SK-N-SH treated with all-trans-retinoic acid at 6 μM for 48 hours (cell line): Measurements from ENCODE around the gene SLC25A10.

Experiments used
- ATAC-seq: fragments of 200-7000 bp; cut with Tn5 transposase; 3 replicates; pipeline ENCODE4 v1.9.1; 2020; ENCODE audit warnings: mild to moderate bottlenecking, moderate library complexity
- ARNTL ChIP-seq: fragments of 450-650 bp; formaldehyde crosslinking; IDR thresholded peaks from 2 replicates; pipeline ENCODE4 v1.5.0; 2020; ENCODE audit warnings: low read depth, mild to moderate bottlenecking, moderate library complexity, borderline replicate concordance
- BACH2 ChIP-seq: fragments of 250-450 bp; sonication (Bioruptor Pico); IDR thresholded peaks from 2 replicates; pipeline ENCODE4 v1.9.0; 2021; ENCODE audit warnings: mild to moderate bottlenecking, borderline replicate concordance
- ESRRG ChIP-seq: fragments of 250-450 bp; sonication (Bioruptor Pico); IDR thresholded peaks from 2 replicates; pipeline ENCODE4 v1.6.1; 2021; ENCODE audit warnings: mild to moderate bottlenecking
- GLIS3 ChIP-seq: fragments of 250-450 bp; sonication (Bioruptor Pico); IDR thresholded peaks from 2 replicates; pipeline ENCODE4 v1.5.0; 2020; ENCODE audit warnings: mild to moderate bottlenecking, moderate library complexity
- ISL1 ChIP-seq: fragments of 250-450 bp; sonication (Bioruptor Pico); IDR thresholded peaks from 2 replicates; pipeline ENCODE4 v2.1.2; 2022; ENCODE audit warnings: mild to moderate bottlenecking, moderate library complexity
- SNAI2 ChIP-seq: fragments of 250-450 bp; sonication (Bioruptor Pico); IDR thresholded peaks from 2 replicates; pipeline ENCODE4 v1.5.0; 2020; ENCODE audit warnings: mild to moderate bottlenecking, moderate library complexity
- TCF4 ChIP-seq: fragments of 250-450 bp; sonication (Bioruptor Pico); IDR thresholded peaks from 2 replicates; pipeline ENCODE4 v1.8.0; 2021; ENCODE audit warnings: mild to moderate bottlenecking, moderate library complexity, borderline replicate concordance
- TOX ChIP-seq: fragments of 250-450 bp; sonication (Bioruptor Pico); IDR thresholded peaks from 2 replicates; pipeline ENCODE4 v1.8.0; 2021; ENCODE audit warnings: mild to moderate bottlenecking, moderate library complexity, borderline replicate concordance
- ZC3H10 ChIP-seq: fragments of 250-450 bp; sonication (Bioruptor Pico); IDR thresholded peaks from 2 replicates; pipeline ENCODE4 v1.5.1; 2021; ENCODE audit warnings: mild to moderate bottlenecking, moderate library complexity
- ZFP3 ChIP-seq: fragments of 250-450 bp; sonication (Bioruptor Pico); IDR thresholded peaks from 2 replicates; pipeline ENCODE4 v1.5.0; 2020; ENCODE audit warnings: mild to moderate bottlenecking, moderate library complexity
- ZNF8 ChIP-seq: fragments of 450-650 bp; formaldehyde crosslinking; IDR thresholded peaks from 2 replicates; pipeline ENCODE4 v1.5.0; 2020; ENCODE audit warnings: mild to moderate bottlenecking, moderate library complexity
- TF ChIP-seq, protein P1 (sequence below): fragments of 250-450 bp; sonication (Bioruptor Pico); IDR thresholded peaks from 2 replicates; pipeline ENCODE4 v1.8.0; 2021; ENCODE audit warnings: low read depth, mild to moderate bottlenecking, moderate library complexity, borderline replicate concordance
- TF ChIP-seq, protein P2 (sequence below): fragments of 250-450 bp; sonication (Bioruptor Pico); IDR thresholded peaks from 2 replicates; pipeline ENCODE4 v1.5.1; 2021; ENCODE audit warnings: mild to moderate bottlenecking, moderate library complexity
- TF ChIP-seq, protein P3 (sequence below): fragments of 250-450 bp; sonication (Bioruptor Pico); IDR thresholded peaks from 2 replicates; pipeline ENCODE4 v1.5.0; 2020; ENCODE audit warnings: mild to moderate bottlenecking, moderate library complexity
- TF ChIP-seq, protein P4 (sequence below): fragments of 250-450 bp; sonication (Bioruptor Pico); IDR thresholded peaks from 2 replicates; pipeline ENCODE4 v1.5.1; 2020; ENCODE audit warnings: low read depth, mild to moderate bottlenecking, moderate library complexity
- TF ChIP-seq, protein P5 (sequence below): fragments of 250-450 bp; sonication (Bioruptor Pico); IDR thresholded peaks from 2 replicates; pipeline ENCODE4 v1.8.0; 2020; ENCODE audit warnings: mild to moderate bottlenecking, moderate library complexity, borderline replicate concordance

Gene SLC25A10

DNA sequence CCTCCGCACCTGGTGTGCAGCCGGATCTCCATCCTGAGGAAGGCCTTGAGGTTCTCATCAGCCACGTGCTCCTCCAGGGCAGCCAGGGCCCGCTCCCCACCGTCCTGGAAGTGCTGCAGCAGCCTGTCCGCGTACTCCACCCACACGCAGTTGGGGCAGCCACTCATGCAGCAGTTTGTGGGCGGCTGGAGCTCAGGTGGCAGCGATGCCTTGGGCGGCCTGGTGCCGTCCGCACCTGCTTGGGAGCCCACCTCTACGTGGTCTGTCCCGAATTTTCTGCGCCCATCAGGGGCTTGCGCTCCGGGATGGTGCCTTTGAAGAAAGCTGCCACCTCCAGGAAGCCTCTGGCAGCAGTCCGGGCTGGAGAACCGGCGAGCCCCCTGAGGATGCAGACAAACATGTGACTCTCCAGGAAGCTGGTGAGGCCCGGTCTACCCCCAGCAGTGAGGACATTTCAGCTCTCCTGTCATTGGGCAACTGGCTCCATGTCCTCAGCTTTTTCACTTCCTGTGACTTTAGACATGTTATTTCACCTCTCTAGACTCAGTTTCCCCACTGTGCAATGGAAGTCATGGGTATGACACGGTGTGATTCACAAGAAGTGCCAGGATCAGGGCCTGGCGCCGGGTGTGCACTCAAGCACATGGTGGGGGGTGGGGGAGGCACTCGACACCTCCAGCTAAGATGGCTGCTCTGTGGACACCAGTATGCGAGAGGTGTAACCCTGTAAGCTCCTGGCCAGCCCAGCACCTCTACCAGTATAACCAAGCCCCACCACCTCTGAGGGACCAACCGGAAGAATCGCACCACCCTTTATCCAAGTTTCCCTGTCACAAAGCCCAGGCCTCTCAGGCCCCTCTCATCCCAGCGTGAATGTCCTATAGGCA lies 46.6 kb upstream of the SLC25A10 start:
- TF ChIP-seq, protein P1, sequence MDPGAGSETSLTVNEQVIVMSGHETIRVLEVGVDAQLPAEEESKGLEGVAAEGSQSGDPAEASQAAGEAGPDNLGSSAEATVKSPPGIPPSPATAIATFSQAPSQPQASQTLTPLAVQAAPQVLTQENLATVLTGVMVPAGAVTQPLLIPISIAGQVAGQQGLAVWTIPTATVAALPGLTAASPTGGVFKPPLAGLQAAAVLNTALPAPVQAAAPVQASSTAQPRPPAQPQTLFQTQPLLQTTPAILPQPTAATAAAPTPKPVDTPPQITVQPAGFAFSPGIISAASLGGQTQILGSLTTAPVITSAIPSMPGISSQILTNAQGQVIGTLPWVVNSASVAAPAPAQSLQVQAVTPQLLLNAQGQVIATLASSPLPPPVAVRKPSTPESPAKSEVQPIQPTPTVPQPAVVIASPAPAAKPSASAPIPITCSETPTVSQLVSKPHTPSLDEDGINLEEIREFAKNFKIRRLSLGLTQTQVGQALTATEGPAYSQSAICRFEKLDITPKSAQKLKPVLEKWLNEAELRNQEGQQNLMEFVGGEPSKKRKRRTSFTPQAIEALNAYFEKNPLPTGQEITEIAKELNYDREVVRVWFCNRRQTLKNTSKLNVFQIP (CRISPR knock-in tag) = no peak
- TF ChIP-seq SNAI2 (CRISPR knock-in tag) (0 out of 2 replicates have a peak, but pooled peaks have one; percentile 24), TOX (CRISPR knock-in tag) (no peak), TCF4 (no peak), ZFP3 (CRISPR knock-in tag) (0 out of 2 replicates have a peak, but pooled peaks have one; percentile 18)
- ATAC-seq = peak; percentile 16; the same call in 2 of the 3 replicates

DNA sequence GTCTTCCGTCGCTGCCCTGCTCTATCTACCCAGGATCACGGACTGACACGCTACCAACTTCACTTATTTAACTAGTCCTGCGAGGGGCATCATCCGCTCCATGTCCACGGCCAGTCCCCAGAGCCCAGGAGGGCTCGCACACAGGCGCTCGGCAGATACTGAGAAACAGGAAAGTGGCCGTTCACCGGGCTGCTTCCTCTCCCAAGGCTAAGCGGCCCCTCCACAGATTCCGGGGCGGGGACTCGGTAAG lies 46.1 kb upstream of the SLC25A10 start:
- TF ChIP-seq, protein P1 (CRISPR knock-in tag) = no peak
- TF ChIP-seq ZC3H10 (CRISPR knock-in tag) (no peak), ARNTL (no peak), ZNF8 (CRISPR knock-in tag) (no peak)
- TF ChIP-seq, protein P2, sequence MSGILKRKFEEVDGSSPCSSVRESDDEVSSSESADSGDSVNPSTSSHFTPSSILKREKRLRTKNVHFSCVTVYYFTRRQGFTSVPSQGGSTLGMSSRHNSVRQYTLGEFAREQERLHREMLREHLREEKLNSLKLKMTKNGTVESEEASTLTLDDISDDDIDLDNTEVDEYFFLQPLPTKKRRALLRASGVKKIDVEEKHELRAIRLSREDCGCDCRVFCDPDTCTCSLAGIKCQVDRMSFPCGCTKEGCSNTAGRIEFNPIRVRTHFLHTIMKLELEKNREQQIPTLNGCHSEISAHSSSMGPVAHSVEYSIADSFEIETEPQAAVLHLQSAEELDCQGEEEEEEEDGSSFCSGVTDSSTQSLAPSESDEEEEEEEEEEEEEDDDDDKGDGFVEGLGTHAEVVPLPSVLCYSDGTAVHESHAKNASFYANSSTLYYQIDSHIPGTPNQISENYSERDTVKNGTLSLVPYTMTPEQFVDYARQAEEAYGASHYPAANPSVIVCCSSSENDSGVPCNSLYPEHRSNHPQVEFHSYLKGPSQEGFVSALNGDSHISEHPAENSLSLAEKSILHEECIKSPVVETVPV = no peak
- TF ChIP-seq, all 23 proteins: peak for 0
- ATAC-seq = peak; percentile 42; the same call in 2 of the 3 replicates

DNA sequence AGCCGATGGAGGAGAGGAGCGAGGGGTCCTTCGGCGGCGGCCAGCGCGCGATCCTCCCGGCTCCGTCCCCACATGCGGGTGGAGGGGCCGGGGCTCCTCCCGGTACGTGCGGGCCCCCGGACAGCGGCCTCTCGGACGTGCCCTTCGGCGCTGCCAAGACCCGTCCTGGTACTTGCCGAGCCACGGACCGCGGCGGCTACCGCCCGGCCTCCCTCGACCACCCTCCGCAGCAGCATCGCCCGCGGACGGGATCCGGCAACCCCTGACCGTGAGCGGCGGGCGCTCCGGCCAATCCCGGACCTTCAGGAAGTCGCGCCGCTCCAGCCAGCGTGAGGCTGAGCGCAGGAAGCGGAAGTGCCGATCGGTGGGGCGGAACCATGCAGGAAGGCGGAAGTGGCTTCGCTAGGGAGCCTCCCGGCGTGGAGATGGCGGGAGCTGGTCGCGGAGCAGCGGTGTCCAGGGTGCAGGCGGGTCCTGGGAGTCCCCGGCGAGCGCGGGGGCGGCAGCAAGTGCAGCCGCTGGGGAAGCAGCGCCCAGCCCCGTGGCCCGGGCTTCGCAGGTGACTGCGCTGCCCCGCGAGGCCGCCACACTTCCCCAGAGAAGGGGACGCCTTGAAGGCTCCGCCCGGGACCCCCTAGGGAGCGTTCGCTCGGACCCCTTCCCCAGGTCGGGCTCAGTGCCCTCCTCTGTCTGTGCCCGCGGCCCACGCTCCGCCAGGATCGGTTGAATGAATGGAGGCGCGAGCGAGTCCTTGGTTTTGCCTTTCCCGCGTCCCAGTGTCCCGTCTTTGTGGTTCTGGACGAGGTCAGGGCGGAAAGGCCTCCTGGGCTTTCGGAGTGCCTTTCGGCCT lies 45.5 kb upstream of the SLC25A10 start, which contains the start of the genes CCDC137 and OXLD1:
TSS of gene CCDC137 (plus strand) at position 396 of the 850 bp plus-strand sequence. CDS start at position 426, 30 bp downstream.
TSS of gene OXLD1 (minus strand) at position 264 of the 850 bp plus-strand sequence. CDS start at position 236, 28 bp downstream.
- ATAC-seq = peak; percentile 99
- TF ChIP-seq ISL1 (CRISPR knock-in tag) (no peak), BACH2 (no peak), GLIS3 (CRISPR knock-in tag) (peak; percentile 82; the same call in 1 of the 2 replicates), TCF4 (no peak), ESRRG (no peak)
- TF ChIP-seq, protein P3, sequence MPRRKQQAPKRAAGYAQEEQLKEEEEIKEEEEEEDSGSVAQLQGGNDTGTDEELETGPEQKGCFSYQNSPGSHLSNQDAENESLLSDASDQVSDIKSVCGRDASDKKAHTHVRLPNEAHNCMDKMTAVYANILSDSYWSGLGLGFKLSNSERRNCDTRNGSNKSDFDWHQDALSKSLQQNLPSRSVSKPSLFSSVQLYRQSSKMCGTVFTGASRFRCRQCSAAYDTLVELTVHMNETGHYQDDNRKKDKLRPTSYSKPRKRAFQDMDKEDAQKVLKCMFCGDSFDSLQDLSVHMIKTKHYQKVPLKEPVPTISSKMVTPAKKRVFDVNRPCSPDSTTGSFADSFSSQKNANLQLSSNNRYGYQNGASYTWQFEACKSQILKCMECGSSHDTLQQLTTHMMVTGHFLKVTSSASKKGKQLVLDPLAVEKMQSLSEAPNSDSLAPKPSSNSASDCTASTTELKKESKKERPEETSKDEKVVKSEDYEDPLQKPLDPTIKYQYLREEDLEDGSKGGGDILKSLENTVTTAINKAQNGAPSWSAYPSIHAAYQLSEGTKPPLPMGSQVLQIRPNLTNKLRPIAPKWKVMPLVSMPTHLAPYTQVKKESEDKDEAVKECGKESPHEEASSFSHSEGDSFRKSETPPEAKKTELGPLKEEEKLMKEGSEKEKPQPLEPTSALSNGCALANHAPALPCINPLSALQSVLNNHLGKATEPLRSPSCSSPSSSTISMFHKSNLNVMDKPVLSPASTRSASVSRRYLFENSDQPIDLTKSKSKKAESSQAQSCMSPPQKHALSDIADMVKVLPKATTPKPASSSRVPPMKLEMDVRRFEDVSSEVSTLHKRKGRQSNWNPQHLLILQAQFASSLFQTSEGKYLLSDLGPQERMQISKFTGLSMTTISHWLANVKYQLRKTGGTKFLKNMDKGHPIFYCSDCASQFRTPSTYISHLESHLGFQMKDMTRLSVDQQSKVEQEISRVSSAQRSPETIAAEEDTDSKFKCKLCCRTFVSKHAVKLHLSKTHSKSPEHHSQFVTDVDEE (CRISPR knock-in tag) = 0 out of 2 replicates have a peak, but pooled peaks have one; percentile 36
- TF ChIP-seq, protein P4, sequence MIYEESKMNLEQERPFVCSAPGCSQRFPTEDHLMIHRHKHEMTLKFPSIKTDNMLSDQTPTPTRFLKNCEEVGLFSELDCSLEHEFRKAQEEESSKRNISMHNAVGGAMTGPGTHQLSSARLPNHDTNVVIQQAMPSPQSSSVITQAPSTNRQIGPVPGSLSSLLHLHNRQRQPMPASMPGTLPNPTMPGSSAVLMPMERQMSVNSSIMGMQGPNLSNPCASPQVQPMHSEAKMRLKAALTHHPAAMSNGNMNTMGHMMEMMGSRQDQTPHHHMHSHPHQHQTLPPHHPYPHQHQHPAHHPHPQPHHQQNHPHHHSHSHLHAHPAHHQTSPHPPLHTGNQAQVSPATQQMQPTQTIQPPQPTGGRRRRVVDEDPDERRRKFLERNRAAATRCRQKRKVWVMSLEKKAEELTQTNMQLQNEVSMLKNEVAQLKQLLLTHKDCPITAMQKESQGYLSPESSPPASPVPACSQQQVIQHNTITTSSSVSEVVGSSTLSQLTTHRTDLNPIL (CRISPR knock-in tag) = no peak
- TF ChIP-seq, protein P5, sequence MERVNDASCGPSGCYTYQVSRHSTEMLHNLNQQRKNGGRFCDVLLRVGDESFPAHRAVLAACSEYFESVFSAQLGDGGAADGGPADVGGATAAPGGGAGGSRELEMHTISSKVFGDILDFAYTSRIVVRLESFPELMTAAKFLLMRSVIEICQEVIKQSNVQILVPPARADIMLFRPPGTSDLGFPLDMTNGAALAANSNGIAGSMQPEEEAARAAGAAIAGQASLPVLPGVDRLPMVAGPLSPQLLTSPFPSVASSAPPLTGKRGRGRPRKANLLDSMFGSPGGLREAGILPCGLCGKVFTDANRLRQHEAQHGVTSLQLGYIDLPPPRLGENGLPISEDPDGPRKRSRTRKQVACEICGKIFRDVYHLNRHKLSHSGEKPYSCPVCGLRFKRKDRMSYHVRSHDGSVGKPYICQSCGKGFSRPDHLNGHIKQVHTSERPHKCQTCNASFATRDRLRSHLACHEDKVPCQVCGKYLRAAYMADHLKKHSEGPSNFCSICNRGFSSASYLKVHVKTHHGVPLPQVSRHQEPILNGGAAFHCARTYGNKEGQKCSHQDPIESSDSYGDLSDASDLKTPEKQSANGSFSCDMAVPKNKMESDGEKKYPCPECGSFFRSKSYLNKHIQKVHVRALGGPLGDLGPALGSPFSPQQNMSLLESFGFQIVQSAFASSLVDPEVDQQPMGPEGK = no peak
- TF ChIP-seq, all 23 proteins: peak for 2
